ENCODE measurements around the gene KCNJ5.
A peak's percentile ranks its signal among the peaks of the same experiment; 100 is the strongest.

KCNJ5 gene

GRCh38 chr11:128898580-128899344, 7.6 kb downstream of the KCNJ5 start:
- Mint-ChIP-seq H3K9me3 (no peaks in the 10 kb centered on the region), H3K4me3 (no peak overlapping the region), H3K4me1 (no peaks in the 10 kb centered on the region), H3K36me3 (ENCODE audit: low read depth) (no peaks in the 10 kb centered on the region), H3K27ac (no peak overlapping the region), H3K27me3 (peaks cover 13% of the 10 kb centered on the region)
- no peak for DNase-seq
- ATAC-seq, result no peak

GRCh38 chr11:128900468-128900867, 9.3 kb downstream of the KCNJ5 start:
- DNase-seq, result no peak
- ATAC-seq, result no peak
- Mint-ChIP-seq H3K4me3 (no peak overlapping the region), H3K27ac (no peak overlapping the region), H3K9me3 (no peaks in the 10 kb centered on the region), H3K36me3 (ENCODE audit: low read depth) (no peaks in the 10 kb centered on the region), H3K4me1 (peaks cover 7% of the 10 kb centered on the region), H3K27me3 (peaks cover 19% of the 10 kb centered on the region)

DNA sequence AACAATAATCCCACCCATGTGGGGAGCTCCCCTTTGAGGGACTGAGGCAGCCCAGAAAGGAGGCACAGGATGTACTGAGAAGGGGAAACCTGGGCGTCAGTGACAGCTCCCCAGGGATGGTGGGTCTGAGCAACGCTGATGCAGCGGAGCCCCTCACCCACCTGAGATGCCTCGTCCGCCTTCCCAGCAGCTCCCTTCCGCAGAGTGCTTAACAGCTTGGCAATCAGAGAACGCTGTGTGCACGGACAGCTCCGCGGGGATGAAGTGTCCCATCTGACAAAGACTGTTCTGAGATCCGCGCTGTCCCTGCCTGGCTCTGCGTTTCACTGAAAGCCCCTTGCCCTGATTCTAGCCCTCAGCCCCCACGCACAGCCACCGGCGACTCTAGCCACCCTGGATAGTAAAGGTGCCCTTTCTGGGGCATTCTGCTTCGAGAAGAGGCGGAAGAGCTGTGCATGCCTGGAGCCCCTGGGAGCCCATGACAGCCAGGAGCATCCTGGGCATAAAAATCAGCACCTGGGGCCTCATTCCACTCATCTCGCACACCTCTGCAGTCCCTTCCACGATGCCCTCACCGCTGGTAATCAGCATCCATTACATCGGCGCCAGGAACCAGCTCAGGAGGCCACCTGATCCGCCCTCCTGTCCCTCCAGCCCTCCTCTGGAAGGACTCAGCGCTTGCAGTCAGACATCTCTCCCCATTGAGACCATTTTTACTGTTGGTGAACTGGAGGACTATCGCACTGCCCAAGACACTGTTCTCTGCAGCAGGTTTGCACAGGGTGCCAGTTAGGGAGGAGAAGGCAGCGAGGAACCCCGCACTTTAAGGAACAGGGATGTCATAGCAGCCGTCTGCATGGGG, 10.7 kb downstream of the KCNJ5 start:
- H3K36me3 Mint-ChIP-seq (ENCODE audit: low read depth), result no peaks in the 10 kb centered on the region
- H3K27me3 Mint-ChIP-seq, result peaks cover 16% of the 10 kb centered on the region
- H3K27ac Mint-ChIP-seq, result no peak overlapping the region
- H3K4me1 Mint-ChIP-seq, result peaks cover 11% of the 10 kb centered on the region
- H3K9me3 Mint-ChIP-seq, result no peaks in the 10 kb centered on the region
- no peak for DNase-seq
- ATAC-seq, result no peak
- no peak overlapping the region for H3K4me3 Mint-ChIP-seq

- Mint-ChIP-seq H3K4me3 (no peak overlapping the region), H3K27ac (no peak overlapping the region), H3K27me3 (peaks cover 16% of the 10 kb centered on the region), H3K36me3 (ENCODE audit: low read depth) (no peaks in the 10 kb centered on the region), H3K9me3 (no peaks in the 10 kb centered on the region), H3K4me1 (peaks cover 11% of the 10 kb centered on the region)
- ATAC-seq, result no peak
- DNase-seq, result no peak
Observed at GRCh38 chr11:128902515-128903066, 11.4 kb downstream of the KCNJ5 start.

GRCh38 chr11:128903248-128904061, 12.3 kb downstream of the KCNJ5 start:
- peaks cover 24% of the 10 kb centered on the region for H3K27me3 Mint-ChIP-seq
- no peaks in the 10 kb centered on the region for H3K36me3 Mint-ChIP-seq (ENCODE audit: low read depth)
- no peak overlapping the region for H3K27ac Mint-ChIP-seq
- ATAC-seq, result no peak
- H3K4me1 Mint-ChIP-seq, result peaks cover 13% of the 10 kb centered on the region
- no peaks in the 10 kb centered on the region for H3K9me3 Mint-ChIP-seq
- DNase-seq, result no peak
- no peak overlapping the region for H3K4me3 Mint-ChIP-seq

DNA sequence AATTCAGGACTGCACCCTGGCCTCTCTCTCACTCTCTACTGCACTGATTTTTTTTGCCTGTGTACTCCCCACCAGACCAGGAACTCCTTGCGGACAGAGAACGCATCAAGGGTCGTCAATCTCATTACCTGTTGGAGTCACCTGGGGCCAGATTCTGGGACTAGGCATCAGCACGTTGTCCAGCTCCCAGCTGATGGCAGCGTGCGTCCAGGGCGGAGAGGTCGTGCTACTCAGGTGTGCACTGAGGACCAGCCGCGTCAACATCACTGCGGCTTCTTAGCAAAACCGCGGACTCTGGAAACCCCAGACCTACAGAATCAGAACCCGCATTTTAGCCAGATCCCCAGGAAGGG, 13.1 kb downstream of the KCNJ5 start:
- Mint-ChIP-seq H3K36me3 (ENCODE audit: low read depth) (no peaks in the 10 kb centered on the region), H3K27ac (no peak overlapping the region), H3K4me1 (peaks cover 16% of the 10 kb centered on the region), H3K9me3 (no peaks in the 10 kb centered on the region), H3K4me3 (peak overlapping the region; percentile 61), H3K27me3 (peaks cover 29% of the 10 kb centered on the region)
- DNase-seq (no peak), ATAC-seq (no peak)

DNA sequence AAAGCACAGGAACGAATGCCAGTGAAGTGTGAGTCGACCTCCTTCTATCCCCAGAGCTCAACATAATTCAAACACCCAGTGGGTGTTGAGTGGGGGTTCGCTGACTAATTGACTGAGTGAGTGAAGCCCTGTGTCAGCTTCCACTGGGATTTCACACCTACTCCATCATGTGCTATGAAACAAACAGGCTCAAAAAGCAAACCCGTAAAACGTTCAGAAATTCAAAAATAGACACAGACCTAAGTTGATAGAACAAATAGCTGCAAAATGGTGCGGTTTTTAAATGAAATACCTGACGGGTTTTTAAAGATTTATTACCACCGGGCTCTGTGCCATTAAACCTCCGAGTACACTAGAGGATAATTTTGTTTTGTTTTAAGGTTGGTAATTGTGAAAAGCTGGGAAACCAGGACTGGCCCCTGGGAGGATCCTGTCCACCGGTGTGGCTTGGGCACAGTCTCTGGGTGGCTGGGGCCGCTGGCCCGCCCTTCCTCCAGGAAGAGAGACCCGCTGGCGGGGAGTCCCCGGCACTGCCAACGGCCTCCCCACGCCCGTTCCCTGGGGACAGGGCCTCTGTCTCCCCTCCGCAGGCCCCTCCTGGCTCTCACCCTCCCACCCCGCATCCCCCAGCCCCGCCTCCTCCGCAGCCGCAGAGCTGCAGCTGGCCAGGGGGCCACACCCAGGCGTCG, 13.6 kb downstream of the KCNJ5 start:
- no peak for DNase-seq
- Mint-ChIP-seq H3K27me3 (peaks cover 35% of the 10 kb centered on the region), H3K36me3 (ENCODE audit: low read depth) (no peaks in the 10 kb centered on the region), H3K4me3 (peak overlapping the region; percentile 61), H3K9me3 (no peaks in the 10 kb centered on the region), H3K27ac (no peak overlapping the region), H3K4me1 (peaks cover 16% of the 10 kb centered on the region)
- peak; percentile 18 for ATAC-seq

DNA sequence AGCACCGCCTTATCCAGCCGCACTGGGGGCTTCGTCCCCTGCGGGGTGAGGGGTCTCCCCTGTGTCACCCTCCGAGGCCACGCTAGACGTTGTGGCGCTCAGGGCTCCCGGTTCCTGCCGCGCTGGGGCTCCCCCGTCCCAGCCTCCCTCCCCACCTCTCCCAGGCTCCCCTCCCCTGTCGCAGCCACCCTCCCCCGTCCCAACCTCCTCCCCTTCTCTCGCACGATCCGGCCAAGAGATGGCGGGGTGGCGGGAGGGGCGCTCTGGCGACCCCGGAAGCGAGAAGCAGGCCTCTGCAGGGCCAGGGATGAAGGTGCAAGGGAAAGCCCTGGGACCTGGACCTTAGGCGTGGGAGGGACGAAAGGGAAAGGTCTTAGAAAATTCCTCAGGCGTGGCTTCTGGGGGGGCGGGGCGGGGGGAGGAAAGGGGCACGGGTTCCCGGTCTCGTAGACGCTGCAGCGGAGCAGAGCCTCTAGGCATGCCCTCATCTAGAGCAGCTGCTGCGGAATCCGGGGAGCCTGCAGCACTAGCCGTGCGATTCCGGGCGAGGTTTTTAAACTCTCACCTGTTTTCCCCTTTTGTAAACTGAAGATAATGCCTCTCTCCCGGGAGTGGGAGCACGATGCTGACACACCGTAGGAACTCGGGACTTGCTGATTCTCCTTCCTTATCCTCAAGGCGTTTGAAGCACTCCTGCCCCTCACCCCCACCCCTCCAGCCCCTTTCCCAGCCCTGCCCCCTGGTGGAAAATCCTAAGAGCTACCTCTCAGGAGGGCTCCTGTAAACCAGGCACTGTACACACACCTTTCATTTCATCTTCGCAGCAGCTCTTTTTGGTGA, 14.4 kb downstream of the KCNJ5 start:
- no peak overlapping the region for H3K27ac Mint-ChIP-seq
- H3K9me3 Mint-ChIP-seq, result no peaks in the 10 kb centered on the region
- peaks cover 16% of the 10 kb centered on the region for H3K4me1 Mint-ChIP-seq
- H3K4me3 Mint-ChIP-seq, result peak overlapping the region; percentile 72
- H3K27me3 Mint-ChIP-seq, result peaks cover 39% of the 10 kb centered on the region
- no peaks in the 10 kb centered on the region for H3K36me3 Mint-ChIP-seq (ENCODE audit: low read depth)
- DNase-seq (peak; percentile 56), ATAC-seq (peak; percentile 65)

GRCh38 chr11:128906185-128907050, 15.3 kb downstream of the KCNJ5 start:
- no peak for DNase-seq
- no peak for ATAC-seq
- Mint-ChIP-seq H3K4me1 (peaks cover 16% of the 10 kb centered on the region), H3K36me3 (ENCODE audit: low read depth) (no peaks in the 10 kb centered on the region), H3K27me3 (peaks cover 39% of the 10 kb centered on the region), H3K9me3 (no peaks in the 10 kb centered on the region), H3K4me3 (peak overlapping the region; percentile 72), H3K27ac (no peak overlapping the region)

GRCh38 chr11:128907585-128907984, 16.4 kb downstream of the KCNJ5 start:
- Mint-ChIP-seq H3K9me3 (no peaks in the 10 kb centered on the region), H3K27ac (no peak overlapping the region), H3K4me3 (no peak overlapping the region), H3K36me3 (ENCODE audit: low read depth) (no peaks in the 10 kb centered on the region), H3K4me1 (peaks cover 16% of the 10 kb centered on the region), H3K27me3 (peaks cover 41% of the 10 kb centered on the region)
- ATAC-seq, result no peak
- DNase-seq, result no peak

- no peak overlapping the region for H3K4me3 Mint-ChIP-seq
- H3K27me3 Mint-ChIP-seq, result peaks cover 43% of the 10 kb centered on the region
- peaks cover 16% of the 10 kb centered on the region for H3K4me1 Mint-ChIP-seq
- no peak for DNase-seq
- no peaks in the 10 kb centered on the region for H3K9me3 Mint-ChIP-seq
- H3K27ac Mint-ChIP-seq, result no peak overlapping the region
- ATAC-seq, result peak; percentile 33
- H3K36me3 Mint-ChIP-seq (ENCODE audit: low read depth), result no peaks in the 10 kb centered on the region
Observed at GRCh38 chr11:128908391-128909246, 17.5 kb downstream of the KCNJ5 start.
